RWPE1 (cell line): ENCODE measurements around the gene CBLL1.

ENCODE experiments used
- CTCF ChIA-PET: fragments of 350-600 bp; sonication (Branson Sonifier 250); formaldehyde crosslinking; extraction: SDS; loops from one replicate; lab custom pipeline; 2021; lab: Yijun Ruan, JAX
- POLR2A ChIA-PET: fragments of 400-600 bp; formaldehyde crosslinking; extraction: SDS; loops from one replicate; lab custom pipeline; 2020; ENCODE audit warnings: antibody characterized with exemption; ENCODE audit not compliant: low non-redundant PET; lab: Yijun Ruan, JAX
- DNase-seq: peaks from one replicate; pipeline ENCODE4 v3.0.0; 2012; ENCODE audit warnings: low spot score
- H3K27ac ChIP-seq: fragments of 450-650 bp; 2 replicates; pipeline ENCODE4 v1.5.1; 2017
- TF ChIP-seq, protein P1 (sequence below): fragments of 450-650 bp; conservative IDR thresholded peaks from 2 replicates; pipeline ENCODE4 v1.5.1; 2017; ENCODE audit warnings: low read depth, mild to moderate bottlenecking

The CBLL1 gene

DNA sequence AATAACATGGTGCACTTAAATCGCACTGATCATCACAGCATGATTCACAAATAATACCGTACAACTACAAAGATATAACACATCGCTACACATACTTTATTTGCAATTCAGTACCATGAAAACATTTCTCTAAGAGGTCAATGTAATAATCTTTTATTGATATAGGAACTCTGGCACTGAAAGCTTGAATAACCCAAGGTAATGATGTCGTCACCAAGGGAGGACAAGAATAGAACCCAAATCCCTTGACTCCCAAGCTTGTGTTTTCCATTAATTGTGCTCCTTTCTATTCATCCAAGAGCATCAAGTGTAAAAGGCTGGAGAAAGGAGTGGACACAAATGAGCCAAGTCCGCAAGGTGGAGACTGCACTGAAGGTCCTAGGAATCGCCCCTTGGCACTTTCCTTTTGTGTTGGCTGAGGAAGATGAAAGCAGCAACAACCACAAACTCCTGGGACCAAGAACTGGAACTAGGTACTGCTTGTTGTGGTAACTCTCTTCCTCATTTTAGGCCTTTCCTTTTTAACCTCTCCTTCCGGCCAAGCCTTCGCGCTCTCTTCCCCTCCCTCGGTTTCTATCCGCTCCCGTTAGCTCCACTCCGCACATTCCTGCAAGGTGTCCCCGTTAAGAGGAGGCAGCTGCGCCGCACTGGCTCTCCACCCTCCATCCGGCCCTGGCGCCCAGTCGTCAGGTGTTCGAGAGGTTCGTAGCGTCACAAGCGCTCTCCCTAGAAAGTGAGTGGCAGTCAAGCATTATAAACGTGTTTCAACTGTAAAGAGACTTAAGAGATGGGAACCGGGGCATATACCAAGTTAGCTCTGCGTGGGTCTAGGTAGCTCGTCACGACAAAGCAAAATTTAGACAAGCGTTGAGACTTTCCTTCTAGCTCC is 1.0 kb upstream of the CBLL1 start:
- H3K27ac ChIP-seq = peak overlapping the region; percentile 95
- ChIA-PET POLR2A (interaction anchor here (0.6 kb wide), 1 partner anchor 31 kb away, joined by 3 read pairs; no protein-coding TSS in a partner anchor), CTCF (interaction anchor here (0.5 to 1.2 kb wide), 8 partner anchors 23 to 1639 kb away, joined by 3 to 7 read pairs (median 4); no protein-coding TSS in a partner anchor)
- DNase-seq = peak; percentile 42
- TF ChIP-seq, protein P1, sequence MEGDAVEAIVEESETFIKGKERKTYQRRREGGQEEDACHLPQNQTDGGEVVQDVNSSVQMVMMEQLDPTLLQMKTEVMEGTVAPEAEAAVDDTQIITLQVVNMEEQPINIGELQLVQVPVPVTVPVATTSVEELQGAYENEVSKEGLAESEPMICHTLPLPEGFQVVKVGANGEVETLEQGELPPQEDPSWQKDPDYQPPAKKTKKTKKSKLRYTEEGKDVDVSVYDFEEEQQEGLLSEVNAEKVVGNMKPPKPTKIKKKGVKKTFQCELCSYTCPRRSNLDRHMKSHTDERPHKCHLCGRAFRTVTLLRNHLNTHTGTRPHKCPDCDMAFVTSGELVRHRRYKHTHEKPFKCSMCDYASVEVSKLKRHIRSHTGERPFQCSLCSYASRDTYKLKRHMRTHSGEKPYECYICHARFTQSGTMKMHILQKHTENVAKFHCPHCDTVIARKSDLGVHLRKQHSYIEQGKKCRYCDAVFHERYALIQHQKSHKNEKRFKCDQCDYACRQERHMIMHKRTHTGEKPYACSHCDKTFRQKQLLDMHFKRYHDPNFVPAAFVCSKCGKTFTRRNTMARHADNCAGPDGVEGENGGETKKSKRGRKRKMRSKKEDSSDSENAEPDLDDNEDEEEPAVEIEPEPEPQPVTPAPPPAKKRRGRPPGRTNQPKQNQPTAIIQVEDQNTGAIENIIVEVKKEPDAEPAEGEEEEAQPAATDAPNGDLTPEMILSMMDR = no peak

GRCh38 chr7:107744345-107744750 is 406 bp downstream of the CBLL1 start:
- TF ChIP-seq, protein P1 = no peak
- DNase-seq = no peak
- POLR2A ChIA-PET = no interaction called here
- CTCF ChIA-PET = interaction anchor here (0.6 to 0.9 kb wide), 3 partner anchors 124 to 951 kb away, joined by 3 to 4 read pairs (median 3); no protein-coding TSS in a partner anchor
- peak overlapping the region; percentile 95 for H3K27ac ChIP-seq

DNA sequence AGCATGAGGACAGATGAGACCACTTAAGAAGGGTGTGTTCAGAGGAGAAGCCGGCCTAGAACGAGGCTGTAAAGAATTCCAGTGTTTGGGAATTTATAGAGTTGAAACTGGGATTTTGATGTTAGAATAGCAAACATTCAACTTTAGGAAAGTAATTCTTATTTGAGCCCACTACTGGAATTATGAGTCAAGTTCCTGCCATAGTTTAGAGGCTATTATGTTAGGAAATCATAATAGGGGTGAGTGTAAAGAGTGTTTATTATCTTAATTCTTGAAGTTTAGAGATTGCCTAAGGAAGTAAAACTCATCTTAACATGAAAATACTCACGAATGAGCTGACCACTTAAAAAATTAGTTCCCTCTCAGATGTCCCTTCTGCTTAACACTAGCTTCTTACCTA is 2.1 kb downstream of the CBLL1 start:
- DNase-seq = no peak
- no peak overlapping the region for H3K27ac ChIP-seq
- ChIA-PET POLR2A (no interaction called here), CTCF (no interaction called here)
- TF ChIP-seq, protein P1 = no peak

GRCh38 chr7:107751113-107751512 is 7.2 kb downstream of the CBLL1 start:
- ChIA-PET CTCF (no interaction called here), POLR2A (no interaction called here)
- H3K27ac ChIP-seq = no peak overlapping the region
- no peak for DNase-seq
- TF ChIP-seq, protein P1 = no peak

- TF ChIP-seq, protein P1 = no peak
- H3K27ac ChIP-seq = no peak overlapping the region
- ChIA-PET CTCF (no interaction called here), POLR2A (no interaction called here)
- DNase-seq = no peak
These were observed 10.7 kb downstream of the CBLL1 start for GRCh38 chr7:107754642-107755041.

GRCh38 chr7:107758667-107759066 is 14.7 kb downstream of the CBLL1 start:
- TF ChIP-seq, protein P1 = no peak
- no peak for DNase-seq
- POLR2A ChIA-PET = no interaction called here
- H3K27ac ChIP-seq = no peak overlapping the region
- CTCF ChIA-PET = no interaction called here
